ENCODE results near the gene WWC1.

WWC1 gene

DNA sequence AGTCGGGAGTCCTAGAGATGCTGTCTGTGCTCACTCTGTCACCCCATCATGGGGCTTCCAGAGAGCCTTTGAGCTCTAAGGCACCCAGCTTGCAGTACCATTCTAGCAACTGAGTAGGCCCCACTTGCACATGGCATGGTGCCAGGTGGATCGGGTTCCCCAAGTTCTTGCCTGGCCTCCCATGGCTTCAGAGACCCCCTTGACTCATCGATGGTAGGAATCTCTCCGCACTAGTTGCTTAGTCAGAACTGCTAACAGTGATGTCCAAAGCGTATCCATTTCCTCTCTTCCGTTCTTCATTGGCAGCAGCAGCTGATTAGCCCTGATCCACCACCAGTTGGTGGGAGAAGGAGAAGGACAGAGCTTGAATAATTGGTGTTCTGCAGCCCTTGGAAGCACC lies 124.5 kb downstream of the WWC1 start:
- H2BK12ac ChIP-seq (ENCODE audit: low read length): no peak overlapping the region
- no CpG with 5 or more reads among the region's 6 CpGs for WGBS (ENCODE audit: extremely low coverage, insufficient coverage, insufficient read length)
- no peak overlapping the region for H2BK120ac ChIP-seq (ENCODE audit: insufficient read depth, low read length, poor library complexity)
- H2BK5ac ChIP-seq (ENCODE audit: low read depth, low read length, poor library complexity): no peak overlapping the region
- H3K4me3 ChIP-seq (ENCODE audit: low read depth, low read length): no peak overlapping the region
- H2AFZ ChIP-seq (ENCODE audit: insufficient read depth, low read length, poor library complexity): no peak overlapping the region
- H3K23ac ChIP-seq (ENCODE audit: low read length): no peak overlapping the region
- H3K14ac ChIP-seq (ENCODE audit: low read length): no peak overlapping the region
- H3K4me2 ChIP-seq (ENCODE audit: low read length): no peak overlapping the region
- no peaks in the 10 kb centered on the region for H3K79me2 ChIP-seq (ENCODE audit: control insufficient read depth, insufficient read depth, low read length, poor library complexity)
- no peak overlapping the region for H3K9ac ChIP-seq (ENCODE audit: low read length)
- H3K79me1 ChIP-seq (ENCODE audit: low read length): no peaks in the 10 kb centered on the region
- no peak overlapping the region for H3K27ac ChIP-seq (ENCODE audit: low read depth, low read length)
- no peak overlapping the region for H4K8ac ChIP-seq (ENCODE audit: low read depth, low read length)
- peaks cover 1% of the 10 kb centered on the region for H3K9me3 ChIP-seq (ENCODE audit: insufficient read depth, low read depth, low read length)
- peaks cover 0 to 3% of the 10 kb centered on the region in 2 experiments for H3K4me1 ChIP-seq (ENCODE audit: control insufficient read depth in 1 of 2, insufficient read depth in 2 of 2, low read length in 2 of 2)
- H3K27me3 ChIP-seq (ENCODE audit: insufficient read depth, low read length): no peaks in the 10 kb centered on the region
- no peak overlapping the region for H3K18ac ChIP-seq (ENCODE audit: low read length)
- peaks cover 30 to 38% of the 10 kb centered on the region in 2 experiments for H3K36me3 ChIP-seq (ENCODE audit: control insufficient read depth in 1 of 2, insufficient read depth in 2 of 2, low read length in 2 of 2)
- no peak overlapping the region for H3K4ac ChIP-seq (ENCODE audit: low read depth, low read length)
- no peak overlapping the region for H4K12ac ChIP-seq (ENCODE audit: low read depth, low read length)
- no peak overlapping the region for H4K91ac ChIP-seq (ENCODE audit: low read depth, low read length)
- H2AK5ac ChIP-seq (ENCODE audit: low read length): no peak overlapping the region
- no peak for DNase-seq

DNA sequence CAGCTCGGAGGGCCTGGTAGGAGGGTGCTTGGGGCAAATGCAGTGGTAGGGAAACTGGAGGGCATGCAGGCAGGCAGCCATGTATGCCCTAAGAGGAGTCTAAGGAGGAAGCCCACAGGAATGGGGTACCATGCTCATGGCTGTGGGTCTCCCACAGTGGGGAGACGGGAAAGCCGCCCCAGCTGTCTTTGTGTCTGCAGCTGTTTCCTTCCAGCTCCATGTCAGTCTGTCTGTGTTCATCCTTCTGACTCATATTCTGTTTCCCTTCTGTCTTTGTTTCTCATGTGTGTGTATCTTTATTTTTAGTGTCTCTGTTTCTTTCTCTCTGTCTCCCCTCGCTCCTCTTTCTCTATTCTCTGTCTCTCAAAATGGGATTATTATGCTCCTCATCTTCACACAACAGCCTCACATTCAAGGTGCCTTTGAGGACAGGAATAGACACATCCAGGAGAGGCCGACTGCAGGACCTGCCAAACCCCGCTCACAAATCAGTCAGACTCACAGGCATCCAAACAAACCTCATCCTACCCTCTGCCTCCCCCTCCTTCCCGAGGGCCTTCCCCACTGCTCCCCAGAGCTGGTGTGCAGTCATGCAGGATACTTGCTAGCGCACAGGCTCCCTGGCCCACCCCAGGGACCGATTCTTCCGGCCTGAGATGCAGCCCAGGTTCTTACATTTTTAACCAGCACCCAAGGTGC lies 126.4 kb downstream of the WWC1 start:
- Histone ChIP-seq H3K9ac (ENCODE audit: low read length) (no peak overlapping the region), H3K4ac (ENCODE audit: low read depth, low read length) (no peak overlapping the region), H2BK120ac (ENCODE audit: insufficient read depth, low read length, poor library complexity) (no peak overlapping the region), H2BK12ac (ENCODE audit: low read length) (no peak overlapping the region), H4K91ac (ENCODE audit: low read depth, low read length) (no peak overlapping the region), H3K14ac (ENCODE audit: low read length) (no peak overlapping the region), H3K79me2 (ENCODE audit: control insufficient read depth, insufficient read depth, low read length, poor library complexity) (no peaks in the 10 kb centered on the region), H3K27ac (ENCODE audit: low read depth, low read length) (no peak overlapping the region), H4K8ac (ENCODE audit: low read depth, low read length) (no peak overlapping the region), H3K4me1 (ENCODE audit: control insufficient read depth in 1 of 2, insufficient read depth in 2 of 2, low read length in 2 of 2) (peaks cover 0 to 3% of the 10 kb centered on the region in 2 experiments), H3K4me2 (ENCODE audit: low read length) (no peak overlapping the region), H3K23ac (ENCODE audit: low read length) (no peak overlapping the region), H3K36me3 (ENCODE audit: control insufficient read depth in 1 of 2, insufficient read depth in 2 of 2, low read length in 2 of 2) (peaks cover 27 to 38% of the 10 kb centered on the region in 2 experiments), H3K9me3 (ENCODE audit: insufficient read depth, low read depth, low read length) (peaks cover 1% of the 10 kb centered on the region), H3K18ac (ENCODE audit: low read length) (no peak overlapping the region), H3K4me3 (ENCODE audit: low read depth, low read length) (no peak overlapping the region), H3K27me3 (ENCODE audit: insufficient read depth, low read length) (no peaks in the 10 kb centered on the region), H2AK5ac (ENCODE audit: low read length) (no peak overlapping the region), H2BK5ac (ENCODE audit: low read depth, low read length, poor library complexity) (no peak overlapping the region), H2AFZ (ENCODE audit: insufficient read depth, low read length, poor library complexity) (no peak overlapping the region), H3K79me1 (ENCODE audit: low read length) (no peaks in the 10 kb centered on the region), H4K12ac (ENCODE audit: low read depth, low read length) (no peak overlapping the region)
- no CpG with 5 or more reads among the region's 10 CpGs for WGBS (ENCODE audit: extremely low coverage, insufficient coverage, insufficient read length)
- no peak for DNase-seq

DNA sequence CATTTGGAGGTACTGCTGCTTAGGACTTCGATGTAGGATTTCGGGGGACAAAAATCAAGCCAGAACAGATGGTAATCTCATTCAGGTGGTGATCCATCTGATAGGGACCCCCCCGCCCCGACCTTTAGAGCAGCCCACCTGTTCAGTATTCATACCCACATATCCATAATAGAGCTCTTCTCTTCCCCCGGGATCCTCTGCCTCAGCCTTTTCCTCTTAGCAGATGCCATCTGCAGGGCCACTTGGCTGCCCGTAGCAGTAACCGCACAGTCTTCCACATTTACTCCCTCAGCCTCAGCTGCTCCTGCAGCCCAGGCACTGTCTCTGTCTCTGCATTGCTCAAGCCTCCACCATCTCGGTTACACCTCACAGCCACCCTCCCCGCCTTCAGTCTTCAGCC lies 129.0 kb downstream of the WWC1 start:
- H3K18ac ChIP-seq (ENCODE audit: low read length): no peak overlapping the region
- no peak overlapping the region for H3K4ac ChIP-seq (ENCODE audit: low read depth, low read length)
- H3K27me3 ChIP-seq (ENCODE audit: insufficient read depth, low read length): no peaks in the 10 kb centered on the region
- no peak overlapping the region for H2AFZ ChIP-seq (ENCODE audit: insufficient read depth, low read length, poor library complexity)
- peaks cover 1% of the 10 kb centered on the region for H3K9me3 ChIP-seq (ENCODE audit: insufficient read depth, low read depth, low read length)
- no peaks in the 10 kb centered on the region for H3K79me2 ChIP-seq (ENCODE audit: control insufficient read depth, insufficient read depth, low read length, poor library complexity)
- H3K14ac ChIP-seq (ENCODE audit: low read length): no peak overlapping the region
- H3K4me2 ChIP-seq (ENCODE audit: low read length): no peak overlapping the region
- H2BK120ac ChIP-seq (ENCODE audit: insufficient read depth, low read length, poor library complexity): no peak overlapping the region
- H3K36me3 ChIP-seq (ENCODE audit: control insufficient read depth in 1 of 2, insufficient read depth in 2 of 2, low read length in 2 of 2): peaks cover 28 to 32% of the 10 kb centered on the region in 2 experiments
- no peak overlapping the region for H3K9ac ChIP-seq (ENCODE audit: low read length)
- H3K27ac ChIP-seq (ENCODE audit: low read depth, low read length): no peak overlapping the region
- no peak overlapping the region for H2BK5ac ChIP-seq (ENCODE audit: low read depth, low read length, poor library complexity)
- H4K12ac ChIP-seq (ENCODE audit: low read depth, low read length): no peak overlapping the region
- no CpG with 5 or more reads among the region's 9 CpGs for WGBS (ENCODE audit: extremely low coverage, insufficient coverage, insufficient read length)
- no peaks in the 10 kb centered on the region for H3K79me1 ChIP-seq (ENCODE audit: low read length)
- H4K91ac ChIP-seq (ENCODE audit: low read depth, low read length): no peak overlapping the region
- H2BK12ac ChIP-seq (ENCODE audit: low read length): no peak overlapping the region
- no peak overlapping the region for H2AK5ac ChIP-seq (ENCODE audit: low read length)
- no peak overlapping the region for H3K4me3 ChIP-seq (ENCODE audit: low read depth, low read length)
- H3K23ac ChIP-seq (ENCODE audit: low read length): no peak overlapping the region
- H3K4me1 ChIP-seq (ENCODE audit: control insufficient read depth in 1 of 2, insufficient read depth in 2 of 2, low read length in 2 of 2): peaks cover 0 to 3% of the 10 kb centered on the region in 2 experiments
- no peak for DNase-seq
- no peak overlapping the region for H4K8ac ChIP-seq (ENCODE audit: low read depth, low read length)

DNA sequence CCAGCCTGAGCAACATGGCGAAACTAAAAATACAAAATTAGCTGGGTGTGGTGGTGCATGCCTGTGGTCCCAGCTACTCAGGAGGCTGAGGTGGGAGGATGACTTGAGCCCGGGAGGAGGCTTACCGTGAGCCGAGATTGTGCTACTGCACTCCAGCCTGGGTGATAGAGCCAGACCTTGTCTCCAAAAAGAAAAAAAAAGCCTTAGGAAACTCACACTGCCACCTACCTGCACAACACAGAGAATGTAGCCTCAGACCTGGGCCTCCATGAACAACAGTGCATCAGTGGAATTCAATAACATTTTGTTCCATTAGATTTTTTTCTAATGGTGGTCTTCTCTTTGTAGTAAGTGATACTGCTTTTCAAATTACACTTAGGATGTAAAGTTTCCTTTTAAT lies 131.0 kb downstream of the WWC1 start:
- no peaks in the 10 kb centered on the region for H3K79me1 ChIP-seq (ENCODE audit: low read length)

More for the DNA sequence above, 131.0 kb downstream of the WWC1 start:
- Histone ChIP-seq H3K27ac (ENCODE audit: low read depth, low read length) (no peak overlapping the region), H3K79me2 (ENCODE audit: control insufficient read depth, insufficient read depth, low read length, poor library complexity) (no peaks in the 10 kb centered on the region), H4K8ac (ENCODE audit: low read depth, low read length) (no peak overlapping the region), H4K91ac (ENCODE audit: low read depth, low read length) (no peak overlapping the region), H4K12ac (ENCODE audit: low read depth, low read length) (no peak overlapping the region), H3K4ac (ENCODE audit: low read depth, low read length) (no peak overlapping the region), H3K14ac (ENCODE audit: low read length) (no peak overlapping the region), H3K18ac (ENCODE audit: low read length) (no peak overlapping the region), H3K9ac (ENCODE audit: low read length) (no peak overlapping the region), H2AFZ (ENCODE audit: insufficient read depth, low read length, poor library complexity) (no peak overlapping the region), H3K27me3 (ENCODE audit: insufficient read depth, low read length) (no peaks in the 10 kb centered on the region), H2AK5ac (ENCODE audit: low read length) (no peak overlapping the region), H2BK5ac (ENCODE audit: low read depth, low read length, poor library complexity) (no peak overlapping the region), H2BK12ac (ENCODE audit: low read length) (no peak overlapping the region), H3K4me1 (ENCODE audit: control insufficient read depth in 1 of 2, insufficient read depth in 2 of 2, low read length in 2 of 2) (peaks cover 0 to 3% of the 10 kb centered on the region in 2 experiments), H3K23ac (ENCODE audit: low read length) (no peak overlapping the region), H2BK120ac (ENCODE audit: insufficient read depth, low read length, poor library complexity) (no peak overlapping the region), H3K36me3 (ENCODE audit: control insufficient read depth in 1 of 2, insufficient read depth in 2 of 2, low read length in 2 of 2) (peaks cover 26 to 29% of the 10 kb centered on the region in 2 experiments), H3K9me3 (ENCODE audit: insufficient read depth, low read depth, low read length) (peaks cover 1% of the 10 kb centered on the region), H3K4me2 (ENCODE audit: low read length) (no peak overlapping the region), H3K4me3 (ENCODE audit: low read depth, low read length) (no peak overlapping the region)
- peak; percentile 14 to 57 for DNase-seq
- WGBS (ENCODE audit: extremely low coverage, insufficient coverage, insufficient read length): no CpG with 5 or more reads among the region's 4 CpGs

Data from trophoblast cell (in vitro differentiated cells and primary cell).